Left hindlimb (tissue), 1 donor: ENCODE measurements around the gene TPCN2.

Source experiments
- DNase-seq: peaks from one replicate; pipeline ENCODE4 v3.0.0-alpha.2; 2018

The TPCN2 gene

DNA sequence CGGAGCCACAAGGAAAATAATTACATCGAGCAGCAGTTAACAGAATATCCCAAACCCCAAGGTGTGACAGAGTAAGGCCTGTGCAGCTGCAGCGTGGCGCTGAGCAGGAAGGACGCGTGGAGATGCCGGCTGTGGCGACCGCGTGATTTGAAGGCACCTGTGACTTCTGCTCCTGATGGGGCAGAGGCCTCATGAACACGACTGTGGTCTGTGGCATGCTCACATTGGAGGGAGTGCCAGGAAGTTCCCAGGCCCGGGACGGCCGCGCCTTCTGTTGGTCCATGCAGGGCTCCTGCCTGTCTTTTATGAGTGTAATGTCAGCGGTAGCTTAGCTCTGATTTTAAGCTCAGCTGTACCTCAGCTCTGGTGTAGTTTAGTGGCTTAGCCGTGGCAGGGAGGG lies 50.4 kb downstream of the TPCN2 start:
- DNase-seq, result no peak

DNA sequence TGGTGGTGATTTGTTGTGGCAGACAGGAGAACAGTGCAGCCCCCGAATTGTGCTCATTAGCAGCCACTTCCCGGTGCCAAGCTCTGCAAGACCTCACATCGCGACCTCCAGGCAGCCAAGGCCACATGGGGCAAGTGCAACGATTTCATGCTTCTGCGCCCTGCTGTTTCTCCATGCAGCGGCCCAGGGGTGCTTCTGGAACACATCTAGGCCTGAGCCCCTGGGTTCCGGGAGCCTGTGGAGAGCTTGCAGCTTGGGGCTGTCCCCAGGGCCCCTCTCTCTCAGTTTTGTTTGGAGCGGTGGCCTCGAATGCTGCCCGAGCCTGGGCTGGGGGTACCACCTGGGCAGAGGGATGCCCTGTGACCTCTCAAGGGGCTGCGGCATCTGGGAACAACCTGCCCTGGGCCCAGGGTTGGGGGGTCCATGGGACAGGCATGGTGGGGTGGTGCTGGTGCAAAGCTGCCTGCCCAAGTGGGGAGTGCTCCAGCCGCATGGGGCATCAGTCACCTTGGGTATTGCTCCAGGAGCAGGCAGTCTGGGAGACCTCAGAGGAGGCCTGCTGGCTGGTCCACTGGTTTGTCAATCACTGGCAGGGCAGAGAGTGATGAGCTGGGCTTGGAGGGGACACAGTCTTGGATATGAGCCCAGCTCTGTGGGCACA lies 51.9 kb downstream of the TPCN2 start:
- DNase-seq, result no peak

DNA sequence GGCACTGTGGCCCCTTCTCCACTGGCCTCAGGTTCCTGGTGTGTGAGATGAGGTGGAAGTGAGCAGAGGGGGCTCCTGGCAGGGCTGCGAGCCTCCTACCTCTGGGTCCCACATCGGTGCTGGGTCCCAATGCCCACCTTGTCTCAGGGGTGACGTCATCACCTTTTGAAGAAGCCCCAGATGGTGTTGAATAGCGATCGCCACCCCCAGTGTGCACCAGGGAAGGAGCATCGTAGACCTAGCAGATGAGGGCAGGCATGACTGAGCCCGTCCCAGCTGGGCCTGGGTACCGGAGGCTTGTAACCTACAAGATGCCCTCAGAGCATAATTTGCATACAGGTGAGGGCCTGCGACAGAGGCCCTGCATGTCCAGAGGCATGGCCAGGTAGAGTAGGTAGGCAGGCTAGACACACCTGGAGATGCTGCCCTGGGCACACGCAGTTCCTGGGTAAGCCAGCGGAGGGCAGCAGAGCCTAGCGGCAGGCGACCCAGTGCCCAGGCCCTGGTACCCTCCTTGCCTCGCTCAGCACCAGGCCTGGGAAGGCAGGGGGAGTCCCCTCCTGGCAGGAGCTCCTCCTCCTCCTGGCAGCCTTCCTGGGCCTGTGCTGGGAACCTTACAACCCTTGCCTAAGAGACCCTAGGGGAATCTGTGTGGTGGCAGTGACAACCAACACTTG lies 52.5 kb downstream of the TPCN2 start:
- peak; percentile 80 for DNase-seq

DNA sequence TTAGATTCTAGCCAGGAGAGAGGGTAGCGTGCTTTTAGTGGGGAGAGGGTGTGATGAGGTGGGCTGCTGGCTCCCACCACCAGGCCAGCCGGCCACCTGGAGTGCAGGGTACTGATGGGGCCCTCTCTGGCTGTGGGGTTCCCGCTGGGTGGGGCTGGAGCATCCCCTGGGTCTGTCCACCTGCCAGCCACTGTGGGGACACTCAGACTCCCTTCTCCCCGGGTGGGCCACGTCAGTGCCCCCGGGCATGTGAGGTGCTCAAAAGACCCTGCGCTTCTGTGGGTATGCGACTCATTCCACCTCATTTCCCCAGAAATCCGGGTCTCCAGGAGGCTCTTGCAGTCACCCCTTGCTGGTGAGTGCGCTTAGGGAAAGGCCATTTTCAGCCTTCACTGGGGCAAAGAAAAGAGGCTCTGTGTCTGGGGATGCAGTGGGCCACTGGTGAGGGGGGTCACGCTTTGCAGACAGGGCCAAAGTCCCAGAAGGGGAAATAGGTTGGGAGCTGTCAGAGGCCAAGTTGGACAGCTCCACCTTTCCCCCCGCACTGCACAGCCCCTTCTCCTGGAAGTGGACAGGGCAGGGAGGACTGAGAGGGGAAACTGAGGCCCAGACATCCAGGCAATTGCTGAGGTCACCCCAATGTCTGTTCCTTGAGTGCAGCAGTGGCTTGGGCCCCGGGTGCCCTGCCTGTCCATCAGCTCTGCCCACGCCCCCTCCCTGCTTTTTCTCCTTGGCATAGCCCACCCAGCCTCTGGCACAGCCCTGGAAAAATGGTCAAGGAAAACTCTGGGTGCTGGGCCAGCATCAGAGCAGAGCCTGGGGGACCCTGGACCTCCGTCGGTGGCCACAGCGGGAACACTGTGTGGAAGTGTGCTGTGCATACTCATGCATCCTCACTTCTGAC lies 53.3 kb downstream of the TPCN2 start:
- DNase-seq, result no peak

DNA sequence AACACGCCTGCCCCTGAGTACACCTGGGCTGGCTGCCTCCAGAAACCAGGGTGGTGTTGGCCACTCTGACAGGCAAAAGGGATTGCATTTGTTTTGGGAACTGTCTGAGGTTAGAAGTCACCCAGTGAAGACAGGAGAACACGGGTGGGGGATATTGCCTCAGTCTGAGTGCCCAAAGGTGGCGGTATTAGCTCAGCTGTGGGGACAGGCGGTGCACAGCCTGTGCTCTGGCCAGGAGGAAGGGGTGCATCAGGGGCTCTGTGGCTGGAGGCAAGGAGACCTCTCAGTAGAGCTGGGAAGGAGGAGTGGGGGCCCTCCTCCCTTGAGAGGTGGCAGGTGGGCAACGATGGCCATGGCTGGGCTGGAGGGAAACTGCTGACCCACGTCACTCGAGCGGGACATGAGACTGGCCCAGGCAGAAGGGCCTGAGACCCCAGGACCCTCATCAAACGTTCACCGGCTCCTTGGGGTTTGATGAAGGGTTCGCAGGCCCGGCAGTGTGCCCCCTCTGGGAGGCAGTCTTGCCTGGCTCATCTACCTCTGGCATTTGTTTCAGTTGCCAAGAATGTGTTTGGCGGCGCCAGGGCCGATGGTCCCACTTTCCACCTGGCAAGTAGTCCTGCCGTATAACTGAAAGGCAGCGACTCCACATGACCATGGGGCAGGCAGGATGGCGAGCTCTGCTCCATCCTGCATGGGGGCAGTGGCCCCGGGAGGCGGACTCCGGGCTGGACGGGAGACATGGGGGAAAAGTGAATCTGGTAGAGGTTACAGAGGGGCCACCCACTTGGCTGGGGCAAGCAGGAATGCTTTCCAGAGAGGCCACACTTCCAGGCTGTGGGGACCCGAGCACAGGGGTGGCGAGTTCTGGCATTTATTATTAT lies 54.2 kb downstream of the TPCN2 start:
- DNase-seq, result no peak

DNA sequence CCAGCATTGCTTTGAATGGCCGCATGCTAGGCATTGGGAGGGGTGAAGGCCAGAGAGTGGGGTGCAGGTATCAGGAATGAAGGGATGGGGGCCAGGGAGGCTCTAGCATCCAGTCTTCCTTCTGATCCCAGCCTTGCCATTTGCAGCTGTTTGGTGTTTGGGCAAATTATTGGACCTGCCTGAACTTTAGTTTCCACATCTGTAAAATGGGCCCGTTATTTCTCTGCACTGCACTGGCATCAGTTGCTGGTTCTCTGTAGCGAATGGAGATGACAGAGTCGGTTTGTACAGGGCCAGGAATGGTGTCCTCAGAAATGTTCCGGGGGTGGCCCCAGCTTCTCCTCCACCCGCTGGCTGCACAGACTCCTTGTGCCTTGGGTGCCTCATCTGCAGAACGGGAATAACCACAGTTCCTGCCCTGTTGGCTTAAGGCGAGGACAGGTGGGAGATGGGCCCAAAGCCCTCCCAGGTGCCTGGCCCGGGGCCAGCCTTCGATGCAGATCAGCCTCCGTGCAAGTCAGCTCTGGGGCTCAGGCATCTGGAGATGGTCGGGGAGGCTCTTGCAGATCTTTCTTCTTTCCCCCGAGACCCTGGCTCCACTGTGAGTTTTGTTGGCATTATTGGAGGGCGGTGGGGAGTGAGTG lies 55.6 kb downstream of the TPCN2 start:
- DNase-seq, result no peak

DNA sequence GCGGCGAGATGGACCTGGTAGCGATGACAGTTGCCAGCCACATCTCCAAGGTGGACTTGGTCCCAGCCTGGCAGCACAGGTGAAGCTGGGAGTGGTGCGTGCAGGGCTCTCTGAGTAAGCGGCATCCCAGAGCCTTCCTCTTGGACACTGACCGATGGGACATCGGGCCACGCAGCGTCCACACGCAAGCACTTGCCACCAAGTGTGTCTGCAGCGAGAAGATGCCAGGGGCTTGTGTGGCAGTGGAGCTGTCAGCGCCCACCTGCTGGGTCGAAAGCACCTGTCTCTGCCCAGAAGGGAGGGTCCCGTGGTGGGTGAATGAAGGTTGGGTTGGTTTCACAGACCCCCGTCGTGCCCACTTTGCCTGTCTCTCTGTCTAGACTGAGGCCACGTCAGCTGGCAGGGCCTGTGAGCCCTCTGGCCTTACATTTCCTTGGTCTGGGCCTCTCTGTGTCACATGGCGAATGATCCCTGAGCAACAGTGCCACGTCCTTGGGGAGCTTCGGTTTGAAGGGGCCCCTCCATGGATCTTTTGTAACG lies 56.2 kb downstream of the TPCN2 start:
- DNase-seq, result no peak

DNA sequence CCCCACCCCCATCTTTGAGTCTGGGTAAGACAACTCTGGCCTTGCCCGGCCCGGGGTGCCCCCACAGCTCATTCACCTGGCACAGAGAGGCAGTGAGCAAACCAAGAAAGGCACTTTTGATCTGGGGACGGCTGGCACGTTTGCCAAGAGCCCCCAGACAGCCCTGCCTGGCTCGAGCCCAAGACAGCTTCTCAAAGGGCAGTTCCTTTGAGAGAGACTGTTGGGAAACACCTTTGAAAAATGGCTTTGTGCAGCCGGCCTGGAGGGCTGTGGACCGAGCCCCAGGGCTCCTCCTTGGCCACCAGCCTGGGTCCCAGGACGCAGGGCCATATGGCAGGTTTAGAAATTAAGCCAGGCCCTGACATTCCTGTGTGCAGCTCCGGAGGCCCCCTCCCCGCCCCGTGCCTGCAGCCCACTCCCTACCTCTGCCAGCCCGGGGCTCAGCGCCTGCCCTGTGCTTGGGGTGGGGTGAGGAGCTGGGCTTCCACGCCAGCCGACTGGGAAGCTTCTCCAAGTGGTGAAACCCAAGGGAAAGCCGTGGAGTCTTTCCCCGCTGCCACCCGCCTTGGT lies 56.8 kb downstream of the TPCN2 start:
- DNase-seq, result no peak

DNA sequence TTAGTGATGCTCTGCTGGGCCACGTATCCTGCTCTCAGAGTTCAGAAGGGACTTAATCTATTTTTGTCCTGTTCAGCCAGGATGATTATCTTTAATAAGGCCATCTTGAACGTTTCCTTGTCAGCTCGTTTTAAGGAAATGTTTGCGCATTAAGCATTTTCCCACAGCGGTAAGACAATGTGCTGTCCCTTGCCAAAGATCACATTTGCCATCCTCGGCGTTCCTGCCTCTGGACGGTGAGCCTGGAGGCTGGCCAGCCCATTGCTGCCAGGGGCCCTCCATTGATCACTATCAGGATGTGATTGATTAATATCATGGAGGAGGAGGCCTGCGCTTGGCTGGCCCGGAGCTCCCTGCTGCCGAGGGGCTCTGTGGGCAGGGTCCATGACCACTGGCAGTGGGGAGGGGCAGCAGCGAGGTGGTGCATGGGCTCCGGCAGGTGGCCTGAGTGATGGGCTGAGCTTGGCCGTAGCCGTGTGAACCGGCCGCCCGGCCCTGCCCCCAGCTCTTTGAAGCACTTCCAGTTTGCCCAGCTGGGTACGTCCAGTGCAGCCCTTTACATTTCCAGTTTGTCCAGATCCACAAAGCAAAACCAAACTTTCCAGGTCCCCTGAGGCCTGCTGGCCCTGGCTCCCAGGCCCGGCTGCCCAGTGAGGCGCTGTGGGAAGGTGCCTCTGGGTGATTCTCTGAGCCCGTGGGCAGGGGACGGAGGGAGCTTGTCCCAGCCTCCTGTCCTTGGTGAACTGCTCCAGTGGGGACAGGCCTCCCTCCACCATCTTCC lies 57.5 kb downstream of the TPCN2 start:
- DNase-seq, result no peak

DNA sequence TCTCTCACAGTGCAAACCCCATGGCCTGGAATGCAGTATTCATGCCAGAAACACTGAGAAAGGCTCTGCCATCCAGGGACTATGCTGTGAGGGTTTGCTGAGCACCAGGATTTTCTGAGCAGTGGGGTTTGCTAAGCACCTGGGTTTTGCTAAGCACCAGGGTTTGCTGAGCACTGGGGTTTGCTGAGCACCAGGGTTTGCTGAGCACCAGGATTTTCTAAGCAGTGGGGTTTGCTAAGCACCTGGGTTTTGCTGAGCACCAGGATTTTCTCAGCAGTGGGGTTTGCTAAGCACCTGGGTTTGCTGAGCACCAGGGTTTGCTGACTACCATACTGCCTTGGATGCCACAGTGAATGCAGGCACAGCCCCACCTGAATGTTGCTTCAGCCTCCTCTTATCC lies 58.7 kb downstream of the TPCN2 start:
- DNase-seq, result no peak

DNA sequence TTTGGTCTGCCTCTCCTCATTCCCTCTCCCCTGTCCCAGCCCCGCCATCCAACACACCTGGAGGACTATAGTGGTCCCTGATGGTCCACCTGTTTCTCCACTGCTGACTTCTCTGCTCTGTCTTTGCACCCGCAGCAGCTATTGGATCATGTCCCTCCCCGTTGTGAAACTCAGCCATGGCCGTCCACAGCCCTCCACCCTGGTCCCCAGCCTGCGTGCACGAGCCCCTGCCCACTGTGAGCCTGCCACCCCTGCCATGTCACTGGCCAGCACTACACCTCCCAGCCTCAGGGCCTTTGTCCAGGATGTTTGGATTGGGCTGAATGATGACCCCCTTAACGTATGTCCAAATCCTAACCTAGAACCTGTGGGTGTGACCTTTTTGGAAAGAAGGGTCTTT lies 59.3 kb downstream of the TPCN2 start:
- no peak for DNase-seq

DNA sequence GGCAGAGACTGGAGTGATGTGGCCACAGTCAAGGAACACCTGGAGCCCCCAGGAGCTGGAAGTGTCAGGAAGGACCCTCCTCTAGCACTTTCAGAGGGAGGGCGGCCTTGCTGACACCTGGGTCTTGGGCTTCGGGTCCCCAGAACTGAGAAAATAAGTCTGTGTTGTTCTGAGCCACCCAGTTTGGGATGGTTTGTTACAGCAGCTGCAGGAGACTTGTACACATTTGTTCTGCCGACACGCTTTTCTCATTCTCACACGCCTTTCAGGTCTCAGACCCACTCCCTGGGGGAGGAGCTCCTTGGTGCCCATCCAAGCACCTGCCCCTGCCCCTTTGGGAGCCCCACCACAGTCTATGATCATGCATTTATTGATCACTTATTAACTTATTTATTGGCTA lies 59.8 kb downstream of the TPCN2 start:
- DNase-seq, result no peak

DNA sequence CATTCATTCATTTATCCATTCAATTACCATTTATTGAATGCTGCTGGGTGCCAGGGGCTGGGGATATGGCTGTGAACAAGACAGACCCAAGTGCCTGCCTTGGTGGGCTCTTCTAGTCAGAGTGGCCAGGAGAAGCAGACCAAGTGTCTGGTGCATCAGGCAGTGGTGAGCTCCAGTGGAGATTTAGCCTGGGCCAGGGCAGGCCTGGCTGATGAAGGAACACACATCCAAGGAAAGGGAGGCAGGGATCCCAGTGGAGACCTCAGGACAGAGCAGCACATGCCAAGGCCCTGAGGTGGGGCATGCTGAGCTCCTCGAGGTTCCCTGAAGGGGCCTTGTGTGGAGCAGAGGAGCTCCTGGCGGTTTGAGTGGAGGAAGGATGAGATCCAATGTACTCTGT lies 60.4 kb downstream of the TPCN2 start:
- no peak for DNase-seq

DNA sequence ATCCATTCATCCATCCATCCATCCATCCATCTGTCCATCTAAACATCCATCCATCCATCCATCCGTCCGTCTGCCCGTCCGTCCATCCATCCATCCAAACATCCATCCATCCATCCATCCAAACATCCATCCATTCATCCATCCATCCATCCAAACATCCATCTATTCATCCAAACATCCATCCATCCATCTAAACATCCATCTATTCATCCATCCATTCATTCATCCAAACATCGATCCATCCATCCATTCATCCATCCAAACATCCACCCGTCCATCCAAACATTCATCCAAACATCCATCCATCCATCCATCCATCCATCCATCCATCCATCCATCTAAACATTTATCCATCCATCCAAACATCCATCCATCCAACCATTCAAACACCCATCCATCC lies 61.7 kb downstream of the TPCN2 start:
- no peak for DNase-seq

DNA sequence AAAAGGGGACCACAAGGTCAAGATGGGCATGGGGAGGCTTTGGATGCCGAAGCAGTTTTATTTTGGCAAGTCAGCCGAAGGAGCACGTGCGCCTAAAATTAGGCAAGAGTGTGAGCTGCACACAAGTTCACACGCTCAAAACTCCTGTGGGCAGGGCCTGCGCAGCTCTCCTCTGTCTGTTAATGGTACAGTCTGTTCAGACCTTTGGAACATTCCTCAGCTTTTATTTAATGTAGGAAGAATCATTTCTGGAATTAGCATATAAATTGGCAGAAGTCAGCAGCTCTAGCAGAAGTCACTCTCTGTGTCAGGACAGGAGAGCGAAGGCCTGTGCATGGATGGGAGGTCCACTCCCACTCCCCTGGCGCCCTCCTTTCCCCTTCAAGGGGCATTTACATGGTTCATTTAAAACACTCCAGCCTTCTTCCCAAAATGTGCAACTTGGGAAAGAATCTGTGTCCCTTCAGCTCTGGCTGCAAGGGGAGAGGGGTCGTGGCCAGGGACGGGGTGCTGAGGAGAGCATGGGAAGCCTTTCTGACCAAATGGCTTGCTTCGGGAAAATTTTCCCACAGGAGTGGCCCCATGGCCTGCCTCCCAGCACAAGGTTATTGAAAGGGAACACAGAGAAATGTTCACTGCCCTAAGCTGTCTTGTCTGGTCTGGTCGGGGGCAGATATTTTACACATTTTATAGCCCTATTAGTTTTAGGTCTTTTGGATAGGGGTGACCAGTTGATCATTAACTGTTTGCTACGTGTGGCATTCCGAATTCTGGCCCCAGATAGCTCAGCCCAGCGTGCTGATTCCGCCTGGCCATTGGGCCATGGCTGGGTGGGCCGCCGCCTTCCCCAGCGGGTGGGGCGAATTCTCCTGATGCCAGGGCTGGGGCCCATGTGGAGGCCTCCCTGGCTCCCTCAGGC lies 63.2 kb downstream of the TPCN2 start:
- peak; percentile 24 for DNase-seq

DNA sequence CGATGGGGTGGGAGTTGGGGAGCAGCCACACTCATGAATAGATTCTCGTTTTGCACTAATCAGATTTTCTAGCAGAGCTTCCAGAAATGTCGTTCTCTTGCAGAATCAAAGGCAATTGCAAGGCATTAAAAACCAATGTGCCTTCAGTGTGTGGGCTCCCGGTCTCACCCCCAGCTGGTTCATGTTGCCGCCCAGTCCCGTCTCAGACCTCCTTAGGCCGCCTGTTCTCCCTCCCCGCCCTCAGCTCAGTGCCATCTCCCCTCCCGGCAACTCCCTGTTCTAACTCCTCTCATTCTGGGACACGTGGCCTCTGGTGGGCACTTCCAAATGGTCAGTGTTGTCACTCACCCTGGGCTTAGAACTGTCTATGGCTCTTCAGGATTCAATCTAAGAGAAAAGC lies 64.5 kb downstream of the TPCN2 start:
- DNase-seq, result peak; percentile 12

DNA sequence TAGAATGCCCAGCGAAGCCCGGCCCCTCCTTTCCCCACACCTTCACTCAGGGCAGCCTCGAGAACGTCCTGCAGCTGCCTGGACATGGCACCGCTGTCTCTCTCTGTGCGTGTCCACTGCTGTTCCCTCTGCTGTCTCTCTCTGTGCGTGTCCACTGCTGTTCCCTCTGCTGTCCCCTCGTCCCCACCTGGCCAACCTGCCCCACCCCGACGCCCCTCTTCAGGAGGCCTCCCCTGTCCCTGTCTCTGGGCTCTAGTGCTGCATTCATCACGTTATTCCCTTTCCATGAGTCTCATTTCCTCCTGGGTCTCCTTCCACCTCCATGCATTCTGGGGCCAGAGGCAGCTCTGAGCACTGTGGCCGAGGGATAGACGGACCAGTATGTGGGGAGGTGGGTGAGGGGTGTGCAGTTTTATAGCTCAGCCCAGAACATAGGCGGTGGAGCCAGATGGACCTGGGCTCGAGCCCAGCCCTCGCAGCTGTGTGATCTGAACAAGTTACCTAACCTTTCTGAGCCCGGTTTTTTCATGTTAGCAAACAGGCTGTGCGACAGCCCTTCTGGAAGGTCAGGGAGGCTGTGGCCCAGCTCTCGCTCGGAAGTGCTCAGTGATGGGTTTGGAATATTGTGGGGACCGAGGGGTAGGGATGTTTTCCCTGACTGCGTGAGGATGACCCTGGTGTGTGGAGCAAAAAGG lies 65.1 kb downstream of the TPCN2 start:
- DNase-seq, result no peak

DNA sequence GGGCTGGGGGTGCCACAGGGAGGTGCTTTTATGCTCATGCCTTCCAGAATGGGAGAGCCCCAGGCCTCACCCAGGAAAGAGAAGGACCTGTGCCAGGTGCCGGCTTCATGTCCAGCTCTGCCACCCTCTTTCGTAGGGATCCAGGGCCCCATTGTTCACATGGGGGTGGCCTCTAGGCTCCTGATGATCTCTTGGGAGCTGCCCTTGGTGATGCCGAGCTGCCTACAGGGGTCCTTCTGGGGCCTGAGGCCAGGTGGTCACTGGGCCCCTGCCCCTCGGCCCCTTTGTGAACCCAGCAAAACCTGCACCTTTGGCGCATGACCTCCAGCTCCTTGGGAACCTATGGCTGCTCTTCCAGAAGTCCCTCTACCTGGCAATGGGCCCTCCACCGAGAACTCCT lies 65.6 kb downstream of the TPCN2 start:
- DNase-seq, result no peak
